OCI-LY1 (cell line): Measurements from ENCODE around the gene KLHDC7A.

ENCODE experiments used
- EZH2 ChIP-seq: fragments of 200-600 bp; sonication (generic), shearing (Covaris generic); IDR thresholded peaks from 2 replicates; pipeline ENCODE4 v1.8.0; 2017; ENCODE audit warnings: borderline replicate concordance, mixed run types, mild to moderate bottlenecking, antibody characterized with exemption, low read length, moderate library complexity, mixed read lengths
- TF ChIP-seq, protein P1 (sequence below): fragments of 200-600 bp; sonication (generic), shearing (Covaris generic); IDR thresholded peaks from 2 replicates; pipeline ENCODE4 v1.5.1; 2017; ENCODE audit warnings: mild to moderate bottlenecking, antibody characterized with exemption, low read length, moderate library complexity, mixed read lengths

GRCh38 chr1:18504609-18505008 is 23.9 kb downstream of the KLHDC7A start:
- TF ChIP-seq, protein P1, sequence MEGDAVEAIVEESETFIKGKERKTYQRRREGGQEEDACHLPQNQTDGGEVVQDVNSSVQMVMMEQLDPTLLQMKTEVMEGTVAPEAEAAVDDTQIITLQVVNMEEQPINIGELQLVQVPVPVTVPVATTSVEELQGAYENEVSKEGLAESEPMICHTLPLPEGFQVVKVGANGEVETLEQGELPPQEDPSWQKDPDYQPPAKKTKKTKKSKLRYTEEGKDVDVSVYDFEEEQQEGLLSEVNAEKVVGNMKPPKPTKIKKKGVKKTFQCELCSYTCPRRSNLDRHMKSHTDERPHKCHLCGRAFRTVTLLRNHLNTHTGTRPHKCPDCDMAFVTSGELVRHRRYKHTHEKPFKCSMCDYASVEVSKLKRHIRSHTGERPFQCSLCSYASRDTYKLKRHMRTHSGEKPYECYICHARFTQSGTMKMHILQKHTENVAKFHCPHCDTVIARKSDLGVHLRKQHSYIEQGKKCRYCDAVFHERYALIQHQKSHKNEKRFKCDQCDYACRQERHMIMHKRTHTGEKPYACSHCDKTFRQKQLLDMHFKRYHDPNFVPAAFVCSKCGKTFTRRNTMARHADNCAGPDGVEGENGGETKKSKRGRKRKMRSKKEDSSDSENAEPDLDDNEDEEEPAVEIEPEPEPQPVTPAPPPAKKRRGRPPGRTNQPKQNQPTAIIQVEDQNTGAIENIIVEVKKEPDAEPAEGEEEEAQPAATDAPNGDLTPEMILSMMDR = no peak
- no peak for TF ChIP-seq EZH2
